Activated CD8-positive, alpha-beta memory T cell treated with anti-CD3 and anti-CD28 coated beads, Interleukin-2, amount 50 U/mL, for 1 hour (primary cell): ENCODE measurements around the gene MAN1A1.
"Not testable (repeated sequence)": the region's sequence is repeated elsewhere in the genome, so short reads cannot be mapped to it uniquely, and the experiment has no call there.

Experiments
- DNase-seq: peaks from one replicate; pipeline ENCODE4 v3.0.0-alpha.2; 2020; ENCODE audit errors: extremely low read depth

The MAN1A1 gene

GRCh38 chr6:119303164-119303887 lies 46.2 kb downstream of the MAN1A1 start:
- no peak for DNase-seq

- no peak for DNase-seq
These were observed 48.1 kb downstream of the MAN1A1 start for GRCh38 chr6:119301429-119301828.

- no peak for DNase-seq
These were observed 49.9 kb downstream of the MAN1A1 start for GRCh38 chr6:119299694-119300093.

DNA sequence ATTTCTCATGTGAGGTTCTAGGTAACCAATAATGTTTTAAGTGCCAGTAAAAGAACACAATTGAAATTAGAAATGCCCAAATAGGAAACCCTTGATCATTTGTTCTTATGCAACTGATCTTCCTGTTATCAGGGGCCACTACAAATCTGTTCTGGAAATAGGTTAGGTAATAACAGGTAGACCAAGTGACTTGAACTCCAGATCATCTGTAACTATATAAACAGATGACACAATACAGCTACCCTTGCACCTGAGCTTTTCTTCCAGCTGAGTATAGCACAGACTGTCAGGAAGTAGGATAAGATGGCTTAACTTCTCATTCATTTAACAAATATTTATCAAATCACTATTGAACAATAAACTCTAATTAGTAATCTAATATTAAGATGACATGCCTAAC lies 52.5 kb downstream of the MAN1A1 start:
- DNase-seq: no peak

DNA sequence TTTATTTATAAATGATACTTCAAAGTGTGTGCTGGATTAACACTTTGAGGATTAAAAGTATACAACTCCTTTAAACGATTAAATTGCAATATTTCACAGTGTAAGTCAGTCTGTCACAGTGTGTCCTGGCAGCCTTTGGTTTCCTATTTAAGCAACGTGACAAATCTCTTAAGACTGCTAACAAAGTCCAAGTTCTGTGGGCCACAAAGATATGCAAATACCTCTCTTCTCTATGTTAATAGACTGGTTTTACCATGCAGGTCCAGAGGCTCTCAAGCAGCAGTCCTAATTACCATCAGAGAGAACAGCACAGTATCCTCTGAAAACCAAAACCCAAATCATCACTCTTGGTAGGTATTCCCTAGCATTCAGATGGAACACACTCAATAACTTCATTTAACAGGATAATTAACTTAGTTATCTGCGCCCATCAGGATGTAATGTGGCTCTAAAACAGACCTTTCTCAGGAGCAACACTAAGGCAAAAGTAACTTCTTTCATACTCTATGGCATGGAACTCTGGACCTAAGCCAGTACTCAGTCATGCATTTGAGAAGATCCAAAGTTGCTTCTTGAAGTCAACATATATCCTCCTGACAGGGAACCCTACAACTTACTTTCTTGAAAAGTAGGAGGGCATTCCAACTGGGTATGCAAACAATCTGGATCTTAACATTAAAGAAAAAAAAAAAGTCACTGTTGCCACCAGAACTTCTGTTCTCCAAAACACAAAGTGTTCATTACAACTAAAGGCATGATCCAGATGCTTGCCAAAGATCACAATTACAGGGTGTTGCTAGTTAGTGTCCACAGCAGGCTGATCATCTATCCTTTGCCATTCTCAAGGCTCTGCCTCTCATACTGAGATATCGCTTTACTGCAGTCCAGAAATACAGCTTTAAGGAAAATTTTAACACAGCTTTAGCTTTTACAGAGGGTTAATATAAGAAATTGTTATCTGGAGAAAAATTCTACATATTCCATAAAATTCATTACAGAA lies 53.2 kb downstream of the MAN1A1 start:
- DNase-seq: no peak

GRCh38 chr6:119294984-119295383 lies 54.6 kb downstream of the MAN1A1 start:
- DNase-seq: no peak

DNA sequence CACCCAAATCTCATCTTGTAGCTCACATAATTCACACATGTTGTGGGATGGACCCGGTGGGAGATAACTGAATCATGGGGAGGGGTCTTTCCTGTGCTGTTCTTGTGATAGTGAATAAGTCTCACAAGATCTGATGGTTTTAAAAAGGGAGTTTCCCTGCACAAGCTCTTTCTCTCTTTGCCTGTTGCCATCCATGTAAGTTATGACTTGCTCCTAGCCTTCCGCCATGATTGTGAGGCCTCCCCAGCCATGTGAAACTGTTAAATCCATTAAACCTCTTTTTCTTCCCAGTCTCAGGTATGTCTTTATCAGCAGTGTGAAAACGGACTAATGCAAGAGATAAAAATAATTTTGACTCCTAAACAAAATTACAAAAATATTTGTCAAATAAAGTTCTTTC lies 58.5 kb downstream of the MAN1A1 start:
- DNase-seq: not testable (repeated sequence)

DNA sequence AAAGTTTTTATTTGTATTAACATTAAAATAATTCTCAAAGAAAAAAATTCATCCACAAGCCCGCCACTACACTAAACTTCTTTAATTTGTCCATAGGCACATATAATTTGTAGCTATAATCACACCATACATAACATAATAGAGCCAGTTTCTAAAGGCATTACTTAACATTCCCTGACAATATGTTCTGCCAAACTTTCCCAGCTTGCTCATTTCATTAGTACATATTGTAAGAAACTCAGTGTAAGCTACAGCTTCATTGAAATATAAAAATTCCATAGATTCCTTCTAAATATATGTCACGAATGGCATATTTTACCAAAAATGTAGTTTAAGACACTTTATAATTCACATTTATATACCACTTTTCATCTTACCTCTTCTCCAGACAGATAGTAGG lies 59.3 kb downstream of the MAN1A1 start:
- no peak for DNase-seq

GRCh38 chr6:119289651-119290050 lies 59.9 kb downstream of the MAN1A1 start:
- DNase-seq: no peak

- DNase-seq: no peak
These were observed 63.5 kb downstream of the MAN1A1 start for GRCh38 chr6:119285908-119286625.

DNA sequence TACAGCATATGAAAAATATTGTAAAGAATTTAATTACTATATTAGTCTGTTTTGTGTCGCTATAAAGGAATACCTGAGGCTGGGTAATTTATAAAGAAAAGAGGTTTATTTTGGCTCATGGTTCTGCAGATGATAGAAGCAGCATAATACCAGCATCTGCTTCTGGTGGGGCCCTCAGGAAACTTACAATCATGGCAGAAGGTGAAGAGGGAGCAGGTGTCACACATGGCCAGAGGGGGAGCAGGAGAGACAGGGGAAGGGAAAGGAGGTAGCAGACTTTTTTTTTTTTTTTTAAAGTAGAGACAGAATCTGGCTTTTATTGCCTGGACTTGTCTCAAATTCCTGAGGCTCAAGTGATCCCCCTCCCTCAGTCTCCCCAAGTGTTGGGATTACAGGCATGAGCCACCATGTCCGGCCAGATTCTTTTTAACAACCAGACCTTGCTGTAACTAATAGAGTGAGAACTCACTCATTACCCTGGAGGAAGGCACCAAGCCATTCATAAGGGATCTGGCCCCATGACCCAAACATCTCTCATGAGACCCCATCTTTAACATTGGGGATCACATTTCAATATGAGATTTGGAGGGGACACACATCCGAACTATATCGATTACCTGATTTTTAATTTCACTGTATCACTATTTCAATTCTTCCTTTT lies 64.6 kb downstream of the MAN1A1 start:
- no peak for DNase-seq

GRCh38 chr6:119283979-119284545 lies 65.5 kb downstream of the MAN1A1 start:
- DNase-seq: no peak

DNA sequence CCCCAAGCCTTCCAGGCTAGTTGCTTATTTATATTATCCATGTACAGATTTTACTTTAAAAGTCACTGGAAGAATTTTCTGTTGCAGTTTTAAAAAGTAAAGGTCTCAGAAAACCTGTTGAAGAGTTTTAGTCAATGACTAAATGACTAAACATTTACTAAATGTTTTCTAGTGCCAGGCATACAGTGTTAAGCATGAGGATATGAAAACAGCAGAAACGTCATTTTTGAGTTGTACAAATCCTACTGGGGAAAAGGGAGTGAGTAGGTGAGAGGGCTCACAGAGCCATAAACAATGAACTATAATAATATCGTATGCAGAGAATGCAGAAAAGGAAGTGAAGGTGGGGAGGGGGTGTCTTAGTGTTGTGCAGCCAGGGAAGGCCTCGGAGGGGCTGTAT lies 66.3 kb downstream of the MAN1A1 start:
- no peak for DNase-seq

DNA sequence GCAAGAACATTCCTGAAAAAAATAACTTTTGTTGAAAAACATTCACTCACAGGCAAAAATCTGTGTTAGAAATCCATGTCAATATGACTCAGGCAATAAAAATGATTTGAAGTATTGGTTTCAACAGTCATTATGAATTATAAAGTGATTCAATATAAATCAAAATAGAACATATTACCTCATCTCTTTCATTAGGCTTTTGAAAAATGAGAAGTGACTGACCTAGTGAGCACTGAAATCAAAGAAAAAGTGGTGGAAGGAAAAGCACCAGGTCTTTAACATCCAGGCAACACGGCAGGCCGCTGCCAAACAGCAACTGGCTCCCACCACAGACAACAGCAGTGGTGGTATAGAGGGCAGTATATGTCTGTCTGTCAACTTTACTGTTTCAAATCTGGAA lies 68.9 kb downstream of the MAN1A1 start:
- no peak for DNase-seq

GRCh38 chr6:119280080-119280479 lies 69.5 kb downstream of the MAN1A1 start:
- DNase-seq: no peak

DNA sequence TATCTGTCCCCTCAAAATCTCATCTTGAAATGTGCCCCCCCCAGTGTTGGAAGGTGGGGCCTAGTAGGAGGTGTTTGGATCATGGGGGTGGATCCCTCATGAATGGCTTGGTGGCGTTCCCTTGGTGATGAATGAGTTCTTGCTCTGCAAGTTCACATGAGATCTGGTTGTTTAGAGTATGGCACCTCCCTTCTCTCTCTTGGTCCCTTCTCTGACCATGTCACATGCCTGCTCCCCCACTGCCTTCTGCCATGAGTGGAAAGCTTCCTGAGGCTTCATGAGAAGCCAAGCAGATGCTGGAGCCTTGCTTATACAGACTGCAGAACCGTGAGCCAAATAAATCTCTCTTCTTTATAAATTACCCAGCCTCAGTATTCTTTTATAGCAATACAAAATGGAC lies 70.9 kb downstream of the MAN1A1 start:
- DNase-seq: no peak

DNA sequence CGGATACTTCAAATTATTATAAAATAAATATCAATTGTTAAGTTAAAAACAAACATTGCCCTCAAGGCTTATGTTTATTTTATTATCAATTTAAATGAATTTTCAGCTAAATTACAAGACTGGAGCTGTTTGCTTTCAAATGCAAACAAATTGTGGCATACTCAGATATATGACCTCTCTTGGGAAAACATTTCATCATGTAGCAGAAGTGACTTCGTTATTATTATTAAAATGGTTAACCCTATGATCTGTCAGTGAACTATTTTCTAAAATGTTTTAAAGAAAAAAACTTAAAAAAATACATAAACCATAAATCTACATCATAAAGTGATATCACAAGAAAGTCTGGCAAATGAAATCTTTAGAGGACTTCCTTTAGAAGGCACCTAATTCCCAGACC lies 72.5 kb downstream of the MAN1A1 start:
- DNase-seq: no peak

DNA sequence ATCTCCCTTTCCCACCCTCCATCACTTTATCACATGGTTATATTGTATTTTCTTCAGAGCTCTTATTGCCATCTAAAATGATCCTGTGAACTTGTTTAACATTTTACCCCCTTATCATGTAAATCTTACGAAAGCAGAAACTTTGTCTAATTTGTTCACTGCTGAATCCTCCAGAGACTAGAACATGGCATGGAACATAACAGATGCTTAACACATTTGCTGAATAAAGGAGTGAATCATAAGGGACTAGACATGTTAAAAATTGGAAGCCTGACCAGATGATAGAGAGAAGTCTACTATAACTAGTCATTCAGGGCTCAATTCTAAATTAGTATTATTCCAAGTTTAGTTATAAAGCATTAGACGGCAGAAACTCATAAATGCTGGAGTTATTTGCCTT lies 73.3 kb downstream of the MAN1A1 start:
- DNase-seq: no peak

GRCh38 chr6:119274197-119274595 lies 75.4 kb downstream of the MAN1A1 start:
- no peak for DNase-seq

DNA sequence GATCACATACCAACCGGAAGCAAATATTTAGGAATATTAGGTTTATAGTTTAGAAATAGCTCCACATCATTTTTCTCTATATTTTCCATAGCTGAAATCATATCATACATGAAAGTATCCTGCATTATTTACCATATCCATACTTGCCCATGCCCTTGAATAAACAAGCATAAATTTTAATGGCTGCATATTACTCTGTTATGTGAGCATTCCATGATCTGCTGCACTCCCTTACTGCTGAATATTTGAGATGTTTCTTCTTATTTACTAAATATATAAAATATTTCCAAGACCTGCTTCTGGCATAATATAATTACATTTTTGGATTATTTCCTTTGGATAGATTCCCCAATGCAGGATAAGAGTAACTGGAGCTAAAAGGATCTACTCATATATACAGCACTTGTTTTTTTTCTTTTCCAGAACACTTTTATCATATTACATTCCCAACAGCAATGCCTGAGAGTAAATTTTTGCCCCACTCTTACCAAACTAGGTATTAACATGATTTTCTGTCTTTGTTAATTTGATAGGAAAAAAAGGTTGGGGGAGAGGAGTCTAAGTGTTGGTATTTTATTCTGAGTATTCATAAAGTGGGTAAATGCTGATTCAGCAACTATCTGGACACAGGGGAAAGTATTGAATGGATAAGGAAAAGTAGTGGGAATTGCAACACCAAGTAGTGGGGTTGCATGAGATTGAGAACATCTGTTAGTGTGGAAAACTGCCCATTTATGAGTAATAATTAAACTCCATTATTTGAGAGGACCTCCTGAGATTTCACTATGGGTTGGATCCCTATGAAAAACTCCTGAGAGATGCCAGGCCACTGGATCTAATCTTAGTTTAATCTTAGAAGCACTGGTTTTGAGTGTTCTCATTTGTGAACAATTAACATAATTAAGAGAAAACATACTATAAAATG lies 76.0 kb downstream of the MAN1A1 start:
- DNase-seq: no peak
